Keratinocyte (primary cell): ENCODE results near the gene NRIP2. TPM values are rescaled to one million over a fixed set of nuclear protein-coding genes. Genes with fewer than 3 reads are reported as not detected.

ENCODE experiments used
- DNase-seq: peaks from one replicate; pipeline ENCODE4 v3.0.0-alpha.2; 2011; ENCODE audit warnings: low read depth, missing footprints, low spot score
- FAIRE-seq: peaks from 2 replicates; lab custom pipeline; 2011; peaks lifted over from hg19 to GRCh38; lab: Jason Lieb, UNC
- H2AFZ ChIP-seq: 2 replicates; pipeline ENCODE4 v1.6.0; 2012; ENCODE audit warnings: low read length, control low read depth, inconsistent platforms; ENCODE audit not compliant: control insufficient read depth
- H3K27ac ChIP-seq: 2 replicates; pipeline ENCODE4 v1.5.1; 2011; ENCODE audit warnings: low read length; ENCODE audit not compliant: control insufficient read depth, insufficient read depth
- H3K27me3 ChIP-seq: 3 replicates; pipeline ENCODE4 v1.6.0; 2011; ENCODE audit warnings: low read length; ENCODE audit not compliant: control insufficient read depth, insufficient read depth; ENCODE audit errors: extremely low read depth
- H3K36me3 ChIP-seq, 2 experiments: 2 replicates in 1 of 2; 3 replicates in 1 of 2; pipeline ENCODE4 v1.5.1; 2011; ENCODE audit warnings: low read length in 2 of 2, mild to moderate bottlenecking in 1 of 2; ENCODE audit not compliant: control insufficient read depth in 2 of 2, insufficient read depth in 2 of 2; ENCODE audit errors: extremely low read depth in 1 of 2
- H3K4me1 ChIP-seq: 3 replicates; pipeline ENCODE4 v1.5.1; 2011; ENCODE audit warnings: low read length; ENCODE audit not compliant: control insufficient read depth, insufficient read depth; ENCODE audit errors: extremely low read depth
- H3K4me2 ChIP-seq: 3 replicates; pipeline ENCODE4 v1.6.0; 2011; ENCODE audit warnings: low read depth, low read length; ENCODE audit not compliant: control insufficient read depth, insufficient read depth; ENCODE audit errors: extremely low read depth
- H3K4me3 ChIP-seq, 3 experiments: fragments of 200-600 bp in 1 of 3; sonication (generic) in 1 of 3; 2 replicates in 2 of 3; 3 replicates in 1 of 3; pipeline ENCODE4 v1.5.1; 2011 to 2016; ENCODE audit warnings: low read length in 3 of 3, mild to moderate bottlenecking in 3 of 3, control low read depth in 2 of 3, inconsistent platforms in 1 of 3, low read depth in 1 of 3, mixed read lengths in 1 of 3, mixed run types in 1 of 3, moderate library complexity in 1 of 3; ENCODE audit not compliant: control insufficient read depth in 2 of 3, insufficient read depth in 2 of 3; ENCODE audit errors: extremely low read depth in 1 of 3
- H3K79me2 ChIP-seq: 2 replicates; pipeline ENCODE4 v1.6.0; 2012; ENCODE audit warnings: low read length; ENCODE audit not compliant: control insufficient read depth, insufficient read depth
- H3K9ac ChIP-seq: 3 replicates; pipeline ENCODE4 v1.6.0; 2011; ENCODE audit warnings: low read length; ENCODE audit not compliant: control insufficient read depth, insufficient read depth; ENCODE audit errors: extremely low read depth
- H3K9me1 ChIP-seq: 3 replicates; pipeline ENCODE4 v1.6.0; 2011; ENCODE audit warnings: low read length; ENCODE audit not compliant: control insufficient read depth, insufficient read depth; ENCODE audit errors: extremely low read depth
- H3K9me3 ChIP-seq: 2 replicates; pipeline ENCODE4 v1.5.1; 2012; ENCODE audit warnings: low read depth, low read length; ENCODE audit not compliant: control insufficient read depth
- H4K20me1 ChIP-seq: 3 replicates; pipeline ENCODE4 v1.6.0; 2011; ENCODE audit warnings: low read length; ENCODE audit not compliant: control insufficient read depth, insufficient read depth; ENCODE audit errors: extremely low read depth
- EZH2 ChIP-seq: IDR thresholded peaks from one replicate; pipeline ENCODE4 v1.6.1; 2012; ENCODE audit warnings: inconsistent platforms, mild to moderate bottlenecking, low read length, moderate library complexity
- dilution Hi-C: fragments of 300-500 bp; cut with MboI; formaldehyde crosslinking; loops from one replicate; pipeline ENCODE4 v1.7.0; 2020; ENCODE audit warnings: low sequenced_read_pairs; ENCODE audit not compliant: extremely low pct_ligation_motif_present
- polyA plus RNA-seq, 5 experiments: library from polyadenylated mRNA; depleted of rRNA in 3 of 5; stranded (reverse) in 3 of 5; stranded (forward) in 1 of 5; unstranded in 1 of 5; fragments of >200 nt; gene quantifications; 1 replicate in 1 of 5; 2 replicates in 3 of 5; 3 replicates in 1 of 5; pipeline versions ENCODE4 v1.2.1 to v1.2.3, GENCODE V29; 2011 to 2012; ENCODE audit warnings: missing spikeins in 2 of 5, low read depth in 1 of 5, low replicate concordance in 1 of 5
- TF ChIP-seq, protein P1 (sequence below), 3 experiments: IDR thresholded peaks in 1 of 3; conservative IDR thresholded peaks in 1 of 3; optimal IDR thresholded peaks in 1 of 3; 2 replicates in 2 of 3; 3 replicates in 1 of 3; pipeline versions ENCODE3 to v1.5.1; 2011; ENCODE audit warnings: low read length in 3 of 3, mild to moderate bottlenecking in 3 of 3, moderate library complexity in 2 of 3, control low read depth in 1 of 3, inconsistent platforms in 1 of 3; ENCODE audit not compliant: insufficient read depth in 2 of 3; ENCODE audit errors: extremely low read depth in 1 of 3

NRIP2 gene
- polyA plus RNA-seq, 1 donor (not counting 4 experiments of a cell fraction or from before 2014, with no cell fraction given) = not detected

DNA sequence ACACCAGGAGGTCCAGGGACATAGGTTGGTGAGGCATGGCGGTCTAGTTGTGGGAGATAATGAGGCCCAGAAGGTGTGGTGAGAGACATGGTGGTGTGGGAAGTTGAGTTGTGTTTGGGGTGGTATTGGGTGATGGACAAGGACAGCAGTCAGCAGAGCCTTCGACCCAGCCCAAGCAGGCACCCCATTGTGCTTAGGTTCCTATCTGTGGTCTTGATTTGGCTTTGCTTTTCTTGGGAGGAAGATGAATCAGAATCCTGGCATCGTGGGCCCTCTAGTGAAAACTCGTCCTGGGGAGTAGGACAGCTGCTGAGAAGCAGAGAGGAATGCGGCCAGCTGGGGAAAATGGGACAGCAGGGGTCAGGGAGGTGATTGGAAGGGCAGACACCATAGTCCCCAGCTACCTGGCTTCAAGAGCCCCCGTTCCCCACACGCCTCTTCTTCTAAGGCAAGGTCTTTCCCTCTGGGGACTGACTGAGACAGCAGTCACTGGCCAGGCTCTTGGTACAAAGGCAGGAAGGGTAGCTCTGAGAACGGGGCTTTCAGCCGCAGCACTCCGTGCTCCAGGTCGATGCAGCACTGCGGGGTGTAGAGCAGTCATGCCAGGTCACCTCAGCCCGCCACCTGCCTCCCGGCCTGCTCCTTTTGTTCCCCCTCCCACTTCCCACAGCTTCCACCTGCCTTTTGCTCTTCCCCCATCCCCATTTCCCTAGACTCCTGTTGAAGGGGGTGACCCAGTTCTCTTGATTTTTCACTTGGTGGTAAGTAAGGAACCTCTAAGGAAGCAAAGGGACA, 7.9 kb downstream of the NRIP2 start:
- Histone ChIP-seq H3K4me1 (no peaks in the 10 kb centered on the region), H3K9ac (no peak overlapping the region), H3K4me2 (no peak overlapping the region), H3K4me3 (no peak overlapping the region), H2AFZ (no peak overlapping the region), H3K9me3 (no peaks in the 10 kb centered on the region), H3K27ac (no peak overlapping the region), H3K36me3 (peaks cover 18 to 35% of the 10 kb centered on the region in 2 experiments), H4K20me1 (no peaks in the 10 kb centered on the region), H3K79me2 (no peaks in the 10 kb centered on the region), H3K9me1 (no peaks in the 10 kb centered on the region), H3K27me3 (no peaks in the 10 kb centered on the region)
- dilution Hi-C loops = no loop called here
- DNase-seq (no peak), FAIRE-seq (no peak)
- no peak for TF ChIP-seq EZH2
- TF ChIP-seq, protein P1, sequence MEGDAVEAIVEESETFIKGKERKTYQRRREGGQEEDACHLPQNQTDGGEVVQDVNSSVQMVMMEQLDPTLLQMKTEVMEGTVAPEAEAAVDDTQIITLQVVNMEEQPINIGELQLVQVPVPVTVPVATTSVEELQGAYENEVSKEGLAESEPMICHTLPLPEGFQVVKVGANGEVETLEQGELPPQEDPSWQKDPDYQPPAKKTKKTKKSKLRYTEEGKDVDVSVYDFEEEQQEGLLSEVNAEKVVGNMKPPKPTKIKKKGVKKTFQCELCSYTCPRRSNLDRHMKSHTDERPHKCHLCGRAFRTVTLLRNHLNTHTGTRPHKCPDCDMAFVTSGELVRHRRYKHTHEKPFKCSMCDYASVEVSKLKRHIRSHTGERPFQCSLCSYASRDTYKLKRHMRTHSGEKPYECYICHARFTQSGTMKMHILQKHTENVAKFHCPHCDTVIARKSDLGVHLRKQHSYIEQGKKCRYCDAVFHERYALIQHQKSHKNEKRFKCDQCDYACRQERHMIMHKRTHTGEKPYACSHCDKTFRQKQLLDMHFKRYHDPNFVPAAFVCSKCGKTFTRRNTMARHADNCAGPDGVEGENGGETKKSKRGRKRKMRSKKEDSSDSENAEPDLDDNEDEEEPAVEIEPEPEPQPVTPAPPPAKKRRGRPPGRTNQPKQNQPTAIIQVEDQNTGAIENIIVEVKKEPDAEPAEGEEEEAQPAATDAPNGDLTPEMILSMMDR (optimal IDR thresholded peaks at IDR 0.05 in 1 of 3, IDR thresholded peaks at IDR 0.05 in 1 of 3, conservative IDR thresholded peaks at IDR 0.05 in 1 of 3; ENCODE audit: extremely low read depth in 1 of 3, insufficient read depth in 2 of 3, low read length in 3 of 3) = no peak

DNA sequence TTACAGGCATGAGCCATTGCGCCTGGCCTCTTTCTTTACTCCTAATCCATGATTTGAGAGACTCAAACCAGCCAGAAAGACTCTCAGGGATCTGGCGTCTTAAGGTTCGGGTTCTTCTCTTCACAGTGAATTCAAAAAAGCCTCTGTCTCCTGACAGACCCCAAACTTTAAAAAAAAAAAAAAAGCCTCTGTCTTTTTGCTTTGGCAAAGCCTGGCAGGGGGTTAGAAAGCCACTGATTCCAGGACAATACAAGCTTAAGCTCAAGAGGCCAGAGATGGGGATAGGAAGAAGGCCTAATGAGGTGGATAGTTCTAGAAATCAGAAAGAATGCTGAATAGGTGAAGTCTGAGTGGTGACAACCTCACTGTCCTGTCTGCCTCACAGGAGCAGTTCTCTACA, 8.8 kb downstream of the NRIP2 start:
- H3K27me3 ChIP-seq = no peaks in the 10 kb centered on the region
- H2AFZ ChIP-seq = no peak overlapping the region
- no peaks in the 10 kb centered on the region for H3K9me1 ChIP-seq
- no peaks in the 10 kb centered on the region for H4K20me1 ChIP-seq
- H3K27ac ChIP-seq = no peak overlapping the region
- no peaks in the 10 kb centered on the region for H3K9me3 ChIP-seq
- no peaks in the 10 kb centered on the region for H3K79me2 ChIP-seq
- H3K36me3 ChIP-seq = peaks cover 23 to 40% of the 10 kb centered on the region in 2 experiments
- no peak overlapping the region for H3K9ac ChIP-seq
- TF ChIP-seq, protein P1 (optimal IDR thresholded peaks at IDR 0.05 in 1 of 3, IDR thresholded peaks at IDR 0.05 in 1 of 3, conservative IDR thresholded peaks at IDR 0.05 in 1 of 3; ENCODE audit: extremely low read depth in 1 of 3, insufficient read depth in 2 of 3, low read length in 3 of 3) = no peak
- no peak for TF ChIP-seq EZH2
- FAIRE-seq = no peak
- no peak overlapping the region for H3K4me3 ChIP-seq
- H3K4me2 ChIP-seq = no peak overlapping the region
- no peaks in the 10 kb centered on the region for H3K4me1 ChIP-seq
- DNase-seq = no peak
- dilution Hi-C loops = no loop called here
